NCI-H146 treated with DMSO at 0.1 percent for 48 hours (cell line): ENCODE results near the gene CCZ1.
"Not testable (repeated sequence)": the region's sequence is repeated elsewhere in the genome, so short reads cannot be mapped to it uniquely, and the experiment has no call there.

Experiments
- DNase-seq: peaks from one replicate; lab custom pipeline; 2025; ENCODE audit not compliant: unreplicated experiment; lab: John Stamatoyannopoulos, UW

CCZ1 gene

DNA sequence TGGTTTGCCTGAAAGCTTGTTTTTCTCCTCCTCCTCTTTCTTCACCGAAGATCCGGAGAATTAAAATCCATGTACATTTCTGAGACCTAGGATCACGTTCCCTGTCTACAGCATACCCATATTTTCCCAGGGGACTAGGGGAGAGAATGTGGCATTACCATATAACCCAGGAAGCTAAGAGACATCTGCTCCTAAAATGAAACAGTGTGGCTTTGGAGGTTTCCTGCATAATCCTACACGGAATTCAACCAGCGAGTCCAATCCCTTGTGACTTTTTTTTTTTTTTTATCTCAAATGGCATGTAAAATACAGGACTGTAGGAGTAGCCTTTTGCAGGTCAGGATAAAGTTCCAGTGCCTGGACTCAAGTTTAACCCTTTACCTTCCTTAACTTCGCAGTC is 10.3 kb downstream of the CCZ1 start:
- DNase-seq: not testable (repeated sequence)

DNA sequence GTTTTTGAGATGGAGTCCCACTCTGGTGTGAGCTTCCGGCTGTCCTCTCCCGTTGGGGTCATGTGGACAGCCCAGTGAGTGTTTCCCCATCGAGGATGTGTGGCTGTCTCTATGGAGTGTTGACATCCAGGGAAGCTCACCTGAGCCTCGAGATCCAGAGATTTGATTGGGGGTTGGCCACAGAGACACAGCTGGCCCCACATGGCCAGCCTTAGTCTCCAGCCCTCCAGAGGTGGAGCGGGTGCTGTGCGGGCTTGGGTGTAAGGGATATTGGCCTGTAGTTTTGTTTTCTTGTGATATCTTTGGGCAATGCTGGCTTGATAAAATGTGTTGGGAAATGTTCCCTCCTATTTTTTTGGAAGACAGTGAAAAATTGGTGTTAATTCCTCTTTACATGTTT is 18.0 kb downstream of the CCZ1 start:
- DNase-seq: not testable (repeated sequence)

DNA sequence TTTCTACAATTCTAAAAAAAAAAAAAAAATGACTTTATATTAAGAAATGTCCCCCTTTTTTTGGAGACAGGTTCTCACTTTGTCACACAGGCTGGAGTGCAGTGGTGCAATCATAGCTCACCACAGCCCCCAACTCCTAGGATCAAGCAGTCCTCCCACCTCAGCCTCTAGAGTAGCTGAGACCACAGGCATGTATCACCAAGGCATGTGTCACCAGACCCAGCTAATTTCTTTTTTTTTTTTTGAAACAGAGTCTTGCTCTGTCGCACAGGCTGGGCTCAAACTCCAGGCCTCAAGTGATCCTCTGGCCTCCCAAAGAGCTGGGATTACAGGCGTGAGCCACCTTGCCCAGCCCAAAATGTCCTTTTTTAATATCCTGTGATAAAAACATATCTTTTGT is 25.6 kb downstream of the CCZ1 start:
- DNase-seq: not testable (repeated sequence)

DNA sequence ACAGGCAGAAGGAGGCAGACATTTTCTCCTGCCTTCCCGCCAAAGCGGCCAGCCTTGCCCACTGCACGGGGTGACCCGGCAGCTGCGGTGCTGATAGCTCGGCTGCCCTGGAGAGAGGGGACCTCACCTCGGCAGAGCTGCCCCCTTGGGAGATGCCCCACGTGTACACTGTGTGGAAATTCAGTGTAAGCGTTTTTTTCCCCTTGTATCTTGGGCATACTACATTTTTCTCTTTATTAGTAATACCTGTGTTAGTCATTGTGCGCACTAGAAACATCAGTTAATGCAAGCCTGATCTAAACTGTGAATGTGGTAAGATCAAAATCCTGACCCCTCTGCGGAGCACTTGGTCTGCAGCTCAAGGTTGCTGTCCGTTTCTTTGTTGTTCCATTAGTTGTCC is 26.1 kb downstream of the CCZ1 start:
- DNase-seq: not testable (repeated sequence)

DNA sequence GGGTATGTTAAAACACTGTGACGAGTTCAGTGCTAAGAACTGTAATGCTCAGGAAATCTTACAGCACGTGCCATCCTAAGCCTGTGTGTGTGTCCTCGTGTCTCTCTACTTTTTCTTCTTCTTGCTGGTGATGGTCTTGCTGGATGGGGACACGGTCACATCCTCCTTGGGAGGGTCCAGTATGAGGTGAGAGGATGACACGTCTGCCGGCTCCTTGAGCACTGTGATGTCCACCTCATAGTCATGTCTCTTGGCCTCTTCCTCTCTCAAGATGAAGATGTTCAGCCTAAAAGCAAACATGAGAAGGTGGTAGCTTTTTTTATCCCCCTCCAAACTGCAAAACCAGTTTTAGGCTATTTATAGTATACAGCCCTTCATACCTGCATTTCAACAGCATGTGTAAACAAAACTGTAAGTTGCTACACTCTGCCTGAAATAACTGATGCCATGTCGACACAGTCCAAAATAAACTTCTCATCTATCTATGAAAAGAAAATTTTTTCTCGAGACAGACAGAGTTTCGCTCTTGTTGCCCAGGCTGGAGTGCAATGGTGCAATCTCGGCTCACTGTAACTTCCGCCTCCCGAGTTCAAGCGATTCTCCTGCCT is 27.8 kb downstream of the CCZ1 start:
- not testable (repeated sequence) for DNase-seq

DNA sequence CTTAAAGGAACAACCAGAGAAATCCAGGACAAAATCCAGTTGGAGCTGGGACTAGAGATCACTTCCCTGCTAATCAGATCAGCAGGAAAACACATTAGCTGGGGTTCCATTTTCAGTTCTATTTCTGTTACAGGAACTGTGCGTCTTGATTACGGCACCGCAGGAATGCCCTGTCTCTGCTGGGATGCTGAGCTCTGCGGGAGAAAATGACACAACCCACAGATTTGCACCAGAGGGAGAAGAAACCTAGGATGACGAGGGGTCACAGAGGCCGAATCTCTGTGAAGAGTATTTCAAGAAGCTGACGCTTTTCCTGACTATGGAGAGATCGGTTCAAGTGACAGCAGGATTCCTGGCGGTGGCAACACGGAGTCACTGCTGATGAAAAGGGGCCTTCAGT is 31.8 kb downstream of the CCZ1 start:
- not testable (repeated sequence) for DNase-seq

DNA sequence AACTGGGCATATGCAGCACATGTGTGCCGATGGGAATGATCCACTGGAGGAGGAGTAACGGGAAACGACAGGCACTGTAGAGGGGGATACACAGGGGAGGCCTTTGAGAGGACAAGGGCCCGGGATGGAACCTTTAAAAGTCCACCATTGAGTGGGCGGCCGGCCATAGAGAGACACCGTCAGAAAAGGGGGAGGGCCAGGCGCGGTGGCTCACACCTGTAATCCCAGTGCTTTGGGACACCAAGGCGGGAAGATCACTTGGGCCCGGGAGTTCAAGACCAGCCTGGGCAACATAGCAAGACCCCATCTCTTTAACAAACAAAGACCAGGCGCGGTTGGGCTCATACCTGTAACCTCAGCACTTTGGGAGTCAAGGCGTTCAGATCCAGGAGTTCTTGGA is 32.7 kb downstream of the CCZ1 start:
- not testable (repeated sequence) for DNase-seq

DNA sequence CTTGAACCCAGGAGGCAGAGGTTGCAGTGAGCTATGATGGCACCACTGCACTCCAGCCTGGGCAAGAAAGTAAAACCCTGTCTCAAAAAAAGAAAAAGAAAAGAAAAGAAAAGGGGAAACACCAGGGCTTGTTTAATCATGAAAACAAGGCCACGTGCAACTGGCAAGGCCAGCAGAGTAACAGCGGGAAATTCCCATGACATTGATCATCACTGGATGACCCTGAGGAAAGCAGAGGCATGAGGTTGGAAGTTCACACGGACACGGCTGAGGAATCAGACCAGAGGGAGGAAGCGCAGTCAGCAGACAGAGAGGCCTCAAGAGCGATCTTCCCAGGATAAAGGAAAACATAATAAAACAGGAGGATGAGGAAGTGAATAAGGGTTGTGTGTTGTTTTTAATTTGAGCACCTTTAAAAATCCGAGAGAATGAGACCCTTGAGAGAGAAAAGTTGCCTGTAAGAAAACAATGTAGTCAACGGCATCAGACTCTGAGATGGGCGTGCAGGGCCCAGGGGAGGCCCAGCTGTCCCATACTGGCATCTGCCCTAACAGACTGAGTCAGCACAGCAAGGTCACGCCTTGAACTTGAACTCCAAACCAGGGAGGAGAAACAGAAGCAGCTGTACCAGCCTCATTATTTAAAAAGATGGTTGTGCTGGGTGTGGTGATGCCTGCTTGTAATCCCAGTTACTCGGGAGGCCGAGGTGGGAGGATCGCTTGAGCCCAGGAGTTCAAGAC is 33.5 kb downstream of the CCZ1 start:
- DNase-seq: not testable (repeated sequence)

DNA sequence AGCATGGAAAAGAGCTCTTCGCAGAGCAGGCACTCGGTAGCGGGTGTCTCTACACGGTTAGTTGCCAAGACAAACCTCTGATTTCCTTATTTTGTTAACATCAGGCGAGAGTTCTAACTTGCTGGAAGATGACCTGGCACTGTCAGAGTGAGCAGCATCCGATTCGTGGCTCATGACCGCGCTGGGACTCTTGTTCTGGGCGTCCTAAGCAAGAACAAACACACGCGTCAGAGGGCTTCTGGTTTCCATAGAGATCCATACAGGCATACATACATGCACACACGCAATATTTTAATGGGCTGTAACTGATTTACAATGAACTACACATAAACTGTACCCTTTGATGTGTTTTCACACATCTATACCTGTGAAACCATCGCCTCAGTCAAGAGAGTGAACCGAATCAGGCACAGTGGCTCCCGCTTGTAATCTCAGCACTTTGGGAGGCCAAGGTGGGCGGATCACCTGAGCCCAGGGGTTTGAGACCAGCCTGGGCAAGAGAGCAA is 36.5 kb downstream of the CCZ1 start:
- not testable (repeated sequence) for DNase-seq

DNA sequence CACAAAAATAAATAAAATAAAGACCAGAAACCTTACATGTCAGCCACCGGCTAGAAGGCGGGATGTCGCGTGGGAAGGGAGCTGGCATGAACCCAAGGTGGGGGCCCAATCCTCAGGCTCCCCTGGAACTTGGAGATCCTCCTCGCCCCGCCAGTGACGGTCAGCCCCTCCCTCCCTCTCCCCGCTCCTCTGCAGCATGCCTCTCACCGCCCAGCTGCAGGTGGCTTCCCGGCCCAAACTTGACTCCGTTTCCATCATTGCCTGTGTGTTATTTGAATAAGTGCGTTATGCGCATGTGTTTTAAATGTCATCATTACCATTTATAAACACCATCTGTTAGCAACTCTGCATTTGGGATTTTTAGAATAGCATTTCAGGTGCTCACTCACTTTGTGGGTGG is 64.7 kb downstream of the CCZ1 start:
- DNase-seq: not testable (repeated sequence)

DNA sequence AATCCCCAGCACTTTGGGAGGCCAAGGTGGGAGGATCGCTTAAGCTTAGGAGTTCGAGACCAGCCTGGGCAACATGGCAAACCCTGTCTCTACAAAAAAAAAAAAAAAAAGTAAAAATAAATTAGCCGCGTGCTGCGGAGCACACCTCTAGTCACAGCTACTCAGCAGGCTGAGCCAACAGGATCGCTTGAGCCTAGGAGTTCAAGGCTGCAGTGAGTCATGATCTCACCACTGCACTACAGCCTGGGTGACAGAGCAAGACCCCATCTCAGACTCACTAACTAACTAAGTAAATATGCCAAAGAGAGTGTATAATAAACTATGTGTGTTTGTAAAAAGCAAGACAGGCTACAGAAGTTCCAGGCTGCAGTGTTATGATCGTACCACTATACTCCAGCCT is 65.3 kb downstream of the CCZ1 start:
- DNase-seq: not testable (repeated sequence)

DNA sequence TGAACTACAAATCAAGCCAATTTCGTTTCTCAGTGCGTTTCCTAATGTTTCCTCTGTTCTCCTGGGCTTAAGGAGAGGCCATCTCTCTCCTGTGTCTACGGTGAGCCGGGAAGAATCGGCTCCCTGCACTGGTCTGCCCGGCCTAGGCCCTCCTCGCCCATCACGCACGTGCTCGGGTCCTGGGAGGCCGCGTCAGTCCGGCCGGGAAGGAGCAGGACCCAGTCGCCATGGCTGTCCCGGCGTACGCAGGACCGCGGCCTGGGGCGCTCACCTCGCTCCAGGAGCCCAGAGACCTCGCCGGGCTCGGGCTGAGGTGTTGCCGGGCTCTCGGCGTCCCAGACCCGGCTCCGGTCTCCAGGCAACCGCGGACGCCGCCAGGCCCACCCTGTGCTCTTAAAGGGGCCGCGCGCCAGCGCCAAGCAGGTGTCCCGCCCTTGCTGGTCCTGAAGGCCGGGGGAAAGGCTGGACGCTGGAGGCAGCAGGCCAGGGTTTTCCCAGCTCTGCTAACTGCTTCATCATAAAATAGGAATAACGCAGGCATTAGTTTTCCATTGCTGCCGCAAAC is 71.9 kb downstream of the CCZ1 start, which contains the start of gene RSPH10B:
Gene RSPH10B (minus strand): TSS at position 343 of the 565 bp plus-strand sequence. CDS start 3,573 bp downstream, outside the sequence.
- DNase-seq: not testable (repeated sequence)

DNA sequence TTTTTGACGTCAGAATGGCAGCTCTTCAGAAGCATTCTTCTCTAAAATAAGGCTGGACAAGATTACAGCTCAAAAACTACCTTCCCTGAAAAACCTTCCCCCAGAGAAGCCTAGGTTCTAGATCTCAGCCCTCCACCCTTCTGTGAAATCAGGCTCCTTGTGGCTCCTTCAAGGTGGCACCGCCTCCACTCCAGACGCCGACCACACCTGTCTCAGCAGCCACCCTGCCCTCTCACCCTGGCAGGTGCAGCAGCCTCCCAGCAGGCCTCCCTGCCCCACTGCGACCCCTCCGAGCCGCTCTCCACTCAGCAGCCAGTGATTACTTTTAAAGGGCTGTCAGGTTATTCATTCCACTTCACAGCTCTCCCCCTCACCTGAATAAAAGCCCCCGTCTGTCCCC is 75.0 kb downstream of the CCZ1 start:
- not testable (repeated sequence) for DNase-seq
